Fibroblast of lung (primary cell): Measurements from ENCODE around the gene PADI1. TPM values are rescaled to one million over a fixed set of nuclear protein-coding genes. Genes with fewer than 3 reads are reported as not detected.

Experiments
- DNase-seq, 2 donors: peaks; one replicate each; pipeline versions ENCODE4 v3.0.0 to v3.0.0-alpha.2; 2010; ENCODE audit warnings: low read depth in 2 of 2
- H2AFZ ChIP-seq: 2 replicates; pipeline ENCODE4 v1.5.1; 2012; ENCODE audit warnings: low read length, control low read depth, inconsistent platforms
- H3K27ac ChIP-seq: 2 replicates; pipeline ENCODE4 v1.5.1; 2011; ENCODE audit warnings: low read length, control low read depth; ENCODE audit not compliant: insufficient read depth
- H3K27me3 ChIP-seq: 2 replicates; pipeline ENCODE4 v1.5.1; 2011; ENCODE audit warnings: mild to moderate bottlenecking, low read length; ENCODE audit not compliant: control insufficient read depth, insufficient read depth
- H3K36me3 ChIP-seq: 2 replicates; pipeline ENCODE4 v1.5.1; 2011; ENCODE audit warnings: low read length; ENCODE audit not compliant: control insufficient read depth, insufficient read depth
- H3K4me1 ChIP-seq: 2 replicates; pipeline ENCODE4 v1.5.1; 2011; ENCODE audit warnings: low read length; ENCODE audit not compliant: control insufficient read depth, insufficient read depth; ENCODE audit errors: extremely low read depth
- H3K4me2 ChIP-seq: 2 replicates; pipeline ENCODE4 v1.5.1; 2011; ENCODE audit warnings: low read length, control low read depth; ENCODE audit not compliant: insufficient read depth; ENCODE audit errors: extremely low read depth
- H3K4me3 ChIP-seq, 4 experiments: fragments of 200-600 bp in 1 of 4; sonication (generic) in 1 of 4; replicated peaks in 1 of 4; 2 replicates each; pipeline ENCODE4 v1.5.1; 2011 to 2016; ENCODE audit warnings: low read length in 4 of 4, low read depth in 3 of 4, mild to moderate bottlenecking in 3 of 4, control low read depth in 2 of 4, inconsistent platforms in 1 of 4, mixed read lengths in 1 of 4; ENCODE audit not compliant: insufficient read depth in 1 of 4; ENCODE audit errors: control extremely low read depth in 1 of 4
- H3K79me2 ChIP-seq: 2 replicates; pipeline ENCODE4 v1.5.1; 2012; ENCODE audit warnings: mild to moderate bottlenecking, low read length, inconsistent platforms; ENCODE audit not compliant: control insufficient read depth, insufficient read depth
- H3K9ac ChIP-seq: 2 replicates; pipeline ENCODE4 v1.5.1; 2011; ENCODE audit warnings: mild to moderate bottlenecking, low read length, control low read depth; ENCODE audit not compliant: insufficient read depth
- H3K9me3 ChIP-seq: 2 replicates; pipeline ENCODE4 v1.5.1; 2012; ENCODE audit warnings: low read depth, low read length; ENCODE audit not compliant: control insufficient read depth, insufficient read depth
- H4K20me1 ChIP-seq: 2 replicates; pipeline ENCODE4 v1.5.1; 2011; ENCODE audit warnings: low read length; ENCODE audit not compliant: control insufficient read depth, insufficient read depth; ENCODE audit errors: extremely low read depth
- CTCF ChIP-seq, 2 donors: IDR thresholded peaks in 1 of 2; conservative IDR thresholded peaks in 1 of 2; 1 replicate in 1 of 2; 2 replicates in 1 of 2; pipeline ENCODE4 v1.5.1; 2011 to 2012; ENCODE audit warnings: low read length in 2 of 2, control low read depth in 1 of 2, inconsistent platforms in 1 of 2, low read depth in 1 of 2, mild to moderate bottlenecking in 1 of 2
- EZH2 ChIP-seq: IDR thresholded peaks from 2 replicates; pipeline ENCODE4 v1.5.1; 2012; ENCODE audit warnings: low read length, control low read depth, mild to moderate bottlenecking; ENCODE audit errors: missing control alignments
- polyA plus RNA-seq, 2 donors: library from polyadenylated mRNA; depleted of rRNA in 1 of 2; stranded (reverse) in 1 of 2; unstranded in 1 of 2; fragments of >200 nt; gene quantifications; 2 replicates each; pipeline ENCODE4 v1.2.1, GENCODE V29; 2011 to 2012; ENCODE audit warnings: missing spikeins in 1 of 2
- total RNA-seq: library from RNA; depleted of rRNA; stranded (reverse); fragments of >200 nt; gene quantifications from 2 replicates; pipeline ENCODE4 v1.2.1, GENCODE V29; 2014

Gene PADI1
- total and polyA plus RNA-seq, 2 donors (not counting 1 experiment from before 2014, with no cell fraction given) = not detected

DNA sequence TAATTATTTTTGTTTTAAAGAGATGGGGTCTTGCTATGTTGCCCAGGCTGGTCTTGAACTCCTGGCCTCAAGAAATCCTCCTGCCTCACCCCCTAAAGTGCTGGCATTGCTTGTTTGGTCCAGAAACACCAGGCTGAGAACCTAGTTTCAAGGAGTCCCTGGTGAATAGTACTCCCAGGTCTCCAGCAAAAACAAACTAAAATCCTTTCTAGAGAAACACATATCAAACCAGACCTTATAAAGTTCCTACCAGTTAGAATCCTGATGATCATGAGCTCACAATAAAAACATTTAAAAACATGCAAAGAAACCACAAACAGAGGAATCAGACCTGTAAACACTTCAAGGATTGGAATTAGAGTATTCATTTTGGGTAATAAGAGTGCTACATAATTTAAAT, 34.4 kb upstream of the PADI1 start:
- Histone ChIP-seq H3K27me3 (no peaks in the 10 kb centered on the region), H3K4me2 (no peak overlapping the region), H3K27ac (no peak overlapping the region), H3K36me3 (no peaks in the 10 kb centered on the region), H4K20me1 (no peaks in the 10 kb centered on the region), H3K9ac (no peak overlapping the region), H3K9me3 (no peaks in the 10 kb centered on the region), H3K79me2 (no peaks in the 10 kb centered on the region), H3K4me1 (peaks cover 10% of the 10 kb centered on the region), H3K4me3 (no peak overlapping the region), H2AFZ (no peak overlapping the region)
- peak; percentile 52 to 85 for DNase-seq
- TF ChIP-seq EZH2 (no peak), CTCF (conservative IDR thresholded peaks at IDR 0.05 in 1 of 2, IDR thresholded peaks at IDR 0.05 in 1 of 2; ENCODE audit: low read depth in 1 of 2, low read length in 2 of 2) (no peak)

DNA sequence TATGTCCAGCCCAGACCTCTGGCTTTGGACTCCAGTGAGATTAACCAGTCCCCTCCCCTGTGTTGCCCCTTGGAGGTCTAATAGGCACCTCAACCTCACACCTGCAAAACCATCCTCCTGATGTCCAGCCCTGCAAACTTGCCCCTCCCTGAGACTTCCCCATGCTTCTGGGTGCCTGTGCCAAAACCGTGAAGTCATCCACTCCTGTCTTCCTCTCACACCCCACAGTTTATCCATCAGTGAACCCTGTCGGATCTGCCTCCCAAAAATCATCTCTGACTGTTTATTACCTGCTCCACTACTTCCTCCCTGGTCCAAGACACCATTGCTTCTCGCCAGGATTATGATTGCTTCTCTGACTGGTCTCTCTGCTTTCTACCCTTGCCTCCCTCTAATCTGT, 31.7 kb upstream of the PADI1 start:
- H3K4me2 ChIP-seq = no peak overlapping the region
- H3K27ac ChIP-seq = no peak overlapping the region
- no peaks in the 10 kb centered on the region for H4K20me1 ChIP-seq
- TF ChIP-seq CTCF (conservative IDR thresholded peaks at IDR 0.05 in 1 of 2, IDR thresholded peaks at IDR 0.05 in 1 of 2; ENCODE audit: low read depth in 1 of 2, low read length in 2 of 2) (no peak), EZH2 (no peak)
- H3K9ac ChIP-seq = no peak overlapping the region
- no peak overlapping the region for H3K4me3 ChIP-seq
- no peaks in the 10 kb centered on the region for H3K27me3 ChIP-seq
- H2AFZ ChIP-seq = no peak overlapping the region
- DNase-seq = no peak
- H3K79me2 ChIP-seq = no peaks in the 10 kb centered on the region
- peaks cover 7% of the 10 kb centered on the region for H3K4me1 ChIP-seq
- H3K9me3 ChIP-seq = no peaks in the 10 kb centered on the region
- no peaks in the 10 kb centered on the region for H3K36me3 ChIP-seq

GRCh38 chr1:17176306-17177061, 28.4 kb upstream of the PADI1 start:
- Histone ChIP-seq H3K4me2 (no peak overlapping the region), H3K4me1 (no peaks in the 10 kb centered on the region), H3K36me3 (no peaks in the 10 kb centered on the region), H3K27me3 (no peaks in the 10 kb centered on the region), H3K79me2 (no peaks in the 10 kb centered on the region), H3K9ac (no peak overlapping the region), H2AFZ (no peak overlapping the region), H4K20me1 (no peaks in the 10 kb centered on the region), H3K4me3 (no peak overlapping the region), H3K27ac (no peak overlapping the region), H3K9me3 (no peaks in the 10 kb centered on the region)
- no peak for TF ChIP-seq EZH2
- TF ChIP-seq CTCF (conservative IDR thresholded peaks at IDR 0.05 in 1 of 2, IDR thresholded peaks at IDR 0.05 in 1 of 2; ENCODE audit: low read depth in 1 of 2, low read length in 2 of 2) = no peak
- DNase-seq = no peak
